ENCODE measurements around the gene NLRP13. TPM values are rescaled to one million over a fixed set of nuclear protein-coding genes. Genes with fewer than 3 reads are reported as not detected.
"Not testable (repeated sequence)": the region's sequence is repeated elsewhere in the genome, so short reads cannot be mapped to it uniquely, and the experiment has no call there.

NLRP13 gene
- total RNA-seq, 3 donors from 2014 or later, result not detected

GRCh38 chr19:55935206-55935605 lies 3.1 kb upstream of the NLRP13 start:
- no peaks in the 10 kb centered on the region for H3K36me3 ChIP-seq (ENCODE audit: low read depth)
- H3K4me3 ChIP-seq, result no peak overlapping the region
- no peak for TF ChIP-seq CTCF (IDR thresholded peaks at IDR 0.05)
- no peak for DNase-seq
- no peak for ATAC-seq
- no peaks in the 10 kb centered on the region for H3K9me3 ChIP-seq
- intact Hi-C loops (cut with DNase I, micrococcal nuclease), result no loop called here
- H3K4me1 ChIP-seq (ENCODE audit: low read depth), result no peaks in the 10 kb centered on the region

GRCh38 chr19:55930996-55931515 lies 1.1 kb downstream of the NLRP13 start:
- H3K4me1 ChIP-seq (ENCODE audit: low read depth), result no peaks in the 10 kb centered on the region
- no peak overlapping the region for H3K4me3 ChIP-seq
- H3K36me3 ChIP-seq (ENCODE audit: low read depth), result no peaks in the 10 kb centered on the region
- no peaks in the 10 kb centered on the region for H3K9me3 ChIP-seq
- DNase-seq, result no peak
- no peak for ATAC-seq
- intact Hi-C loops (cut with DNase I, micrococcal nuclease), result no loop called here
- no peak for TF ChIP-seq CTCF (IDR thresholded peaks at IDR 0.05)

- H3K4me3 ChIP-seq; DNase-seq; H3K36me3 ChIP-seq (ENCODE audit: low read depth); intact Hi-C loops (cut with DNase I, micrococcal nuclease); H3K4me1 ChIP-seq (ENCODE audit: low read depth); ATAC-seq; H3K9me3 ChIP-seq: not testable (repeated sequence)
These were observed 2.9 kb downstream of the NLRP13 start for GRCh38 chr19:55929258-55929657.

- H3K4me1 ChIP-seq (ENCODE audit: low read depth), result no peaks in the 10 kb centered on the region
- no peak for ATAC-seq
- TF ChIP-seq CTCF (IDR thresholded peaks at IDR 0.05), result no peak
- H3K4me3 ChIP-seq, result no peak overlapping the region
- H3K9me3 ChIP-seq, result no peaks in the 10 kb centered on the region
- no peaks in the 10 kb centered on the region for H3K36me3 ChIP-seq (ENCODE audit: low read depth)
- DNase-seq, result no peak
- intact Hi-C loops (cut with DNase I, micrococcal nuclease), result no loop called here
These were observed 4.1 kb downstream of the NLRP13 start for GRCh38 chr19:55927991-55928390.

GRCh38 chr19:55923556-55923955 lies 8.6 kb downstream of the NLRP13 start:
- TF ChIP-seq CTCF (IDR thresholded peaks at IDR 0.05), result no peak
- DNase-seq (no peak), ATAC-seq (no peak)
- H3K4me1 ChIP-seq (ENCODE audit: low read depth), result no peaks in the 10 kb centered on the region
- intact Hi-C loops (cut with DNase I, micrococcal nuclease), result no loop called here
- H3K9me3 ChIP-seq, result peaks cover 8% of the 10 kb centered on the region
- no peak overlapping the region for H3K4me3 ChIP-seq
- no peaks in the 10 kb centered on the region for H3K36me3 ChIP-seq (ENCODE audit: low read depth)

- Histone ChIP-seq H3K4me1 (ENCODE audit: low read depth) (no peaks in the 10 kb centered on the region), H3K4me3 (no peak overlapping the region), H3K36me3 (ENCODE audit: low read depth) (no peaks in the 10 kb centered on the region), H3K9me3 (peaks cover 5% of the 10 kb centered on the region)
- peak in 2 of 3 donors; percentile 2 to 21 for DNase-seq
- no peak for ATAC-seq
- intact Hi-C loops (cut with DNase I, micrococcal nuclease), result no loop called here
- no peak for TF ChIP-seq CTCF (IDR thresholded peaks at IDR 0.05)
These were observed 18.4 kb downstream of the NLRP13 start for GRCh38 chr19:55913643-55914268.

Measured in mucosa of descending colon (tissue), 3 donors.